ENCODE data around the gene TLE2.
"Not testable (repeated sequence)": the region's sequence is repeated elsewhere in the genome, so short reads cannot be mapped to it uniquely, and the experiment has no call there.

TLE2 gene

GRCh38 chr19:2967972-2968371, 61.1 kb downstream of the TLE2 start:
- Histone ChIP-seq H3K36me3 (ENCODE audit: insufficient read depth, low read length) (no peaks in the 10 kb centered on the region), H3K4me1 (ENCODE audit: insufficient read depth, low read length) (no peaks in the 10 kb centered on the region), H3K9me3 (ENCODE audit: control insufficient read depth, insufficient read depth, low read length) (no peaks in the 10 kb centered on the region), H3K9ac (ENCODE audit: low read depth, low read length) (no peak overlapping the region)

- H3K9me3 ChIP-seq (ENCODE audit: control insufficient read depth, insufficient read depth, low read length), result no peaks in the 10 kb centered on the region
- H3K36me3 ChIP-seq (ENCODE audit: insufficient read depth, low read length), result no peaks in the 10 kb centered on the region
- H3K9ac ChIP-seq (ENCODE audit: low read depth, low read length), result no peak overlapping the region
- no peaks in the 10 kb centered on the region for H3K4me1 ChIP-seq (ENCODE audit: insufficient read depth, low read length)
Observed at GRCh38 chr19:2964874-2965273, 64.2 kb downstream of the TLE2 start.

GRCh38 chr19:2963631-2964030, 65.4 kb downstream of the TLE2 start:
- H3K4me1 ChIP-seq (ENCODE audit: insufficient read depth, low read length); H3K36me3 ChIP-seq (ENCODE audit: insufficient read depth, low read length); H3K9ac ChIP-seq (ENCODE audit: low read depth, low read length); H3K9me3 ChIP-seq (ENCODE audit: control insufficient read depth, insufficient read depth, low read length): not testable (repeated sequence)

GRCh38 chr19:2963122-2963521, 66.0 kb downstream of the TLE2 start:
- Histone ChIP-seq H3K36me3 (ENCODE audit: insufficient read depth, low read length) (no peaks in the 10 kb centered on the region), H3K9me3 (ENCODE audit: control insufficient read depth, insufficient read depth, low read length) (no peaks in the 10 kb centered on the region), H3K9ac (ENCODE audit: low read depth, low read length) (no peak overlapping the region), H3K4me1 (ENCODE audit: insufficient read depth, low read length) (no peaks in the 10 kb centered on the region)

- Histone ChIP-seq H3K9ac (ENCODE audit: low read depth, low read length) (no peak overlapping the region), H3K36me3 (ENCODE audit: insufficient read depth, low read length) (no peaks in the 10 kb centered on the region), H3K4me1 (ENCODE audit: insufficient read depth, low read length) (no peaks in the 10 kb centered on the region), H3K9me3 (ENCODE audit: control insufficient read depth, insufficient read depth, low read length) (no peaks in the 10 kb centered on the region)
Observed at GRCh38 chr19:2962018-2962670, 66.9 kb downstream of the TLE2 start.

- Histone ChIP-seq H3K9me3 (ENCODE audit: control insufficient read depth, insufficient read depth, low read length) (no peaks in the 10 kb centered on the region), H3K9ac (ENCODE audit: low read depth, low read length) (no peak overlapping the region), H3K36me3 (ENCODE audit: insufficient read depth, low read length) (no peaks in the 10 kb centered on the region), H3K4me1 (ENCODE audit: insufficient read depth, low read length) (no peaks in the 10 kb centered on the region)
Observed at GRCh38 chr19:2960120-2960519, 69.0 kb downstream of the TLE2 start.

GRCh38 chr19:2957160-2957559, 71.9 kb downstream of the TLE2 start:
- Histone ChIP-seq H3K9me3 (ENCODE audit: control insufficient read depth, insufficient read depth, low read length) (no peaks in the 10 kb centered on the region), H3K36me3 (ENCODE audit: insufficient read depth, low read length) (no peaks in the 10 kb centered on the region), H3K9ac (ENCODE audit: low read depth, low read length) (no peak overlapping the region), H3K4me1 (ENCODE audit: insufficient read depth, low read length) (no peaks in the 10 kb centered on the region)

GRCh38 chr19:2952953-2953481, 76.1 kb downstream of the TLE2 start:
- no peaks in the 10 kb centered on the region for H3K9me3 ChIP-seq (ENCODE audit: control insufficient read depth, insufficient read depth, low read length)
- 0 out of 2 replicates have a peak, but pooled peaks cover 4% of the 10 kb centered on the region for H3K4me1 ChIP-seq (ENCODE audit: insufficient read depth, low read length)
- no peak overlapping the region for H3K9ac ChIP-seq (ENCODE audit: low read depth, low read length)
- no peaks in the 10 kb centered on the region for H3K36me3 ChIP-seq (ENCODE audit: insufficient read depth, low read length)

- Histone ChIP-seq H3K9me3 (ENCODE audit: control insufficient read depth, insufficient read depth, low read length) (no peaks in the 10 kb centered on the region), H3K36me3 (ENCODE audit: insufficient read depth, low read length) (no peaks in the 10 kb centered on the region), H3K9ac (ENCODE audit: low read depth, low read length) (peak overlapping the region; percentile 86), H3K4me1 (ENCODE audit: insufficient read depth, low read length) (0 out of 2 replicates have a peak, but pooled peaks cover 9% of the 10 kb centered on the region)
Observed at GRCh38 chr19:2950286-2951124, 78.6 kb downstream of the TLE2 start.

GRCh38 chr19:2949939-2950285, 79.2 kb downstream of the TLE2 start:
- Histone ChIP-seq H3K9ac (ENCODE audit: low read depth, low read length) (peak overlapping the region; percentile 86), H3K36me3 (ENCODE audit: insufficient read depth, low read length) (no peaks in the 10 kb centered on the region), H3K4me1 (ENCODE audit: insufficient read depth, low read length) (0 out of 2 replicates have a peak, but pooled peaks cover 9% of the 10 kb centered on the region), H3K9me3 (ENCODE audit: control insufficient read depth, insufficient read depth, low read length) (no peaks in the 10 kb centered on the region)
